Trophoblast cell (in vitro differentiated cells and primary cell): Measurements from ENCODE around the gene FAM89A.
A peak's percentile ranks its signal among the peaks of the same experiment; 100 is the strongest.

Source experiments
- DNase-seq, 2 donors: peaks; one replicate each; pipeline ENCODE4 v3.0.0-alpha.2; 2016
- H2AFZ ChIP-seq: 2 replicates; pipeline ENCODE4 v1.6.1; 2013; ENCODE audit warnings: low read length, moderate library complexity, mild to moderate bottlenecking; ENCODE audit not compliant: insufficient read depth, poor library complexity
- H2AK5ac ChIP-seq: 2 replicates; pipeline ENCODE4 v1.6.1; 2013; ENCODE audit warnings: mild to moderate bottlenecking, low read length
- H2BK120ac ChIP-seq: 2 replicates; pipeline ENCODE4 v1.6.1; 2013; ENCODE audit warnings: low read length, mild to moderate bottlenecking, moderate library complexity; ENCODE audit not compliant: insufficient read depth, poor library complexity
- H2BK12ac ChIP-seq: 2 replicates; pipeline ENCODE4 v1.6.1; 2013; ENCODE audit warnings: mild to moderate bottlenecking, low read length, moderate library complexity
- H2BK5ac ChIP-seq: 2 replicates; pipeline ENCODE4 v1.6.1; 2013; ENCODE audit warnings: low read length, low read depth, moderate library complexity, mild to moderate bottlenecking; ENCODE audit not compliant: poor library complexity
- H3K14ac ChIP-seq: 2 replicates; pipeline ENCODE4 v1.6.1; 2013; ENCODE audit warnings: mild to moderate bottlenecking, low read length
- H3K18ac ChIP-seq: 2 replicates; pipeline ENCODE4 v1.6.1; 2013; ENCODE audit warnings: mild to moderate bottlenecking, low read length
- H3K23ac ChIP-seq: 2 replicates; pipeline ENCODE4 v1.6.1; 2013; ENCODE audit warnings: low read length
- H3K27ac ChIP-seq: 2 replicates; pipeline ENCODE4 v1.5.1; 2013; ENCODE audit warnings: low read depth, mild to moderate bottlenecking, inconsistent platforms, low read length, moderate library complexity
- H3K27me3 ChIP-seq: 2 replicates; pipeline ENCODE4 v1.6.1; 2013; ENCODE audit warnings: inconsistent platforms, mild to moderate bottlenecking, low read length, moderate library complexity; ENCODE audit not compliant: insufficient read depth
- H3K36me3 ChIP-seq, 2 experiments: 1 replicate in 1 of 2; 2 replicates in 1 of 2; pipeline ENCODE4 v1.6.1; 2013; ENCODE audit warnings: low read length in 2 of 2, mild to moderate bottlenecking in 2 of 2, moderate library complexity in 1 of 2; ENCODE audit not compliant: insufficient read depth in 2 of 2, control insufficient read depth in 1 of 2
- H3K4ac ChIP-seq: 2 replicates; pipeline ENCODE4 v1.6.1; 2013; ENCODE audit warnings: low read depth, mild to moderate bottlenecking, low read length, moderate library complexity
- H3K4me1 ChIP-seq, 2 experiments: 1 replicate in 1 of 2; 2 replicates in 1 of 2; pipeline ENCODE4 v1.6.1; 2013; ENCODE audit warnings: low read length in 2 of 2, mild to moderate bottlenecking in 2 of 2, moderate library complexity in 1 of 2; ENCODE audit not compliant: insufficient read depth in 2 of 2, control insufficient read depth in 1 of 2
- H3K4me2 ChIP-seq: 2 replicates; pipeline ENCODE4 v1.6.1; 2013; ENCODE audit warnings: inconsistent platforms, mild to moderate bottlenecking, low read length, moderate library complexity
- H3K4me3 ChIP-seq: 2 replicates; pipeline ENCODE4 v1.5.1; 2013; ENCODE audit warnings: mild to moderate bottlenecking, low read depth, low read length, inconsistent platforms
- H3K79me1 ChIP-seq: one replicate; pipeline ENCODE4 v1.6.1; 2013; ENCODE audit warnings: low read length
- H3K79me2 ChIP-seq: 2 replicates; pipeline ENCODE4 v1.6.1; 2013; ENCODE audit warnings: low read length, mild to moderate bottlenecking; ENCODE audit not compliant: control insufficient read depth, insufficient read depth, poor library complexity
- H3K9ac ChIP-seq: 2 replicates; pipeline ENCODE4 v1.6.1; 2013; ENCODE audit warnings: mild to moderate bottlenecking, low read length
- H3K9me3 ChIP-seq: 2 replicates; pipeline ENCODE4 v1.6.1; 2013; ENCODE audit warnings: low read depth, mild to moderate bottlenecking, control low read depth, inconsistent platforms, low read length; ENCODE audit not compliant: insufficient read depth
- H4K12ac ChIP-seq: 2 replicates; pipeline ENCODE4 v1.6.1; 2013; ENCODE audit warnings: low read depth, mild to moderate bottlenecking, low read length, moderate library complexity
- H4K8ac ChIP-seq: 2 replicates; pipeline ENCODE4 v1.6.1; 2013; ENCODE audit warnings: low read depth, mild to moderate bottlenecking, low read length, moderate library complexity
- H4K91ac ChIP-seq: one replicate; pipeline ENCODE4 v1.6.1; 2013; ENCODE audit warnings: low read depth, mild to moderate bottlenecking, low read length, moderate library complexity
- WGBS: extraction: QIAGEN DNeasy Blood & Tissue Kit; methylation state at CpG from one replicate; pipeline ENCODE4 v1.1.7; 2013; ENCODE audit warnings: missing lambda C conversion rate; ENCODE audit not compliant: insufficient read length, insufficient coverage; ENCODE audit errors: extremely low coverage; 5-methylcytosine and 5-hydroxymethylcytosine counted together

FAM89A gene

DNA sequence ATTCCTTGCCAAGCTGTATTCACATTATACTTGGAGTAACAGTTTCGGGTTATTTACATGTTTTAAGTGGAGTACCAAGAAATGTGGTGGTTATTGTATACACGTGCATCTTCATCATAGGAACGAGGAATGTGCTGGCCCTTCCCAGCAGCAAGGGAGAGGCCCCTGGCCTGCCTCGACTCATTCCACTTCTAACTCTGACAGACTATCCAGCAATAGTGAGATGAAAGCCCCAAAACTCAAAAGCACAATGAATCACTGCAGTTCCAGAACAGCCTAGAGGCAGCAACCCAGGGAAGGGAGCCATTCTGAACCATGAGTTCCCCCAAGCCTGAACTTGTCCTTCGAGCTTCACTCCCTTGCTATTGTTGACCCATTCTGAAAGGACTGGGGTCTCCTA is 23.1 kb downstream of the FAM89A start:
- Histone ChIP-seq H3K4ac (no peak overlapping the region), H3K9ac (no peak overlapping the region), H3K14ac (no peak overlapping the region), H4K12ac (no peak overlapping the region), H3K79me1 (no peaks in the 10 kb centered on the region), H3K36me3 (peaks cover 11 to 30% of the 10 kb centered on the region in 2 experiments), H3K27me3 (no peaks in the 10 kb centered on the region), H2BK12ac (no peak overlapping the region), H3K4me1 (peaks cover 7 to 9% of the 10 kb centered on the region in 2 experiments), H3K4me3 (no peak overlapping the region), H3K9me3 (no peaks in the 10 kb centered on the region), H4K91ac (no peak overlapping the region), H2AK5ac (no peak overlapping the region), H3K79me2 (peaks cover 1% of the 10 kb centered on the region), H3K23ac (no peak overlapping the region), H3K27ac (no peak overlapping the region), H2BK5ac (no peak overlapping the region), H3K4me2 (no peak overlapping the region), H4K8ac (no peak overlapping the region), H2AFZ (no peak overlapping the region), H3K18ac (no peak overlapping the region), H2BK120ac (no peak overlapping the region)
- WGBS: no CpG with 5 or more reads among the region's 5 CpGs
- DNase-seq: no peak

DNA sequence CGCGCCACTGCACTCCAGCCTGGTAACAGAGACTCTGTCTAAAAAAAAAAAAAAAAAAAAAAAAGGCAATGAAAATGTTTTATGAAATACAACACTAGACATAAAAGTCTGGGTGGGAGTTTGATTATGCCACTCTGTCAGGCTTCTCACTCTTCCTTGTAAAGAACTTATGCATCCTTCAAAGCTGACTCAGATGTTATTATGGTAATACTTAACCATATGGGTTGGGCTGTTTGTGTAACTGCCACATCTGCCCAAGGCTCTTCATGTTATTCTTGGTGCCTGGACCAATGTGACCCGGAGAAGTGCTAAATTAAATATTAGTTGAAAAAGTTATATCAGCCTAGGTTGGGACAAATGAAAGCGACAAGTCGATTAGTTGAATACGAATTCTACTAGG is 23.8 kb downstream of the FAM89A start:
- H3K36me3 ChIP-seq: peaks cover 11 to 26% of the 10 kb centered on the region in 2 experiments
- H4K12ac ChIP-seq: no peak overlapping the region
- no peak overlapping the region for H4K8ac ChIP-seq
- no peak overlapping the region for H2BK5ac ChIP-seq
- H3K27ac ChIP-seq: no peak overlapping the region
- H3K9me3 ChIP-seq: no peaks in the 10 kb centered on the region
- no CpG with 5 or more reads among the region's 6 CpGs for WGBS
- no peaks in the 10 kb centered on the region for H3K27me3 ChIP-seq
- no peak overlapping the region for H3K4me2 ChIP-seq
- no peak overlapping the region for H3K9ac ChIP-seq
- H3K18ac ChIP-seq: no peak overlapping the region
- H2AFZ ChIP-seq: no peak overlapping the region
- no peak overlapping the region for H3K23ac ChIP-seq
- H4K91ac ChIP-seq: no peak overlapping the region
- no peak overlapping the region for H3K14ac ChIP-seq
- no peak overlapping the region for H2AK5ac ChIP-seq
- H3K79me2 ChIP-seq: peaks cover 1% of the 10 kb centered on the region
- H2BK120ac ChIP-seq: no peak overlapping the region
- no peak overlapping the region for H3K4me3 ChIP-seq
- H3K4me1 ChIP-seq: peaks cover 7% of the 10 kb centered on the region in 2 experiments
- H3K4ac ChIP-seq: no peak overlapping the region
- DNase-seq: peak in 1 of 2 donors; percentile 43
- H2BK12ac ChIP-seq: no peak overlapping the region
- H3K79me1 ChIP-seq: no peaks in the 10 kb centered on the region

DNA sequence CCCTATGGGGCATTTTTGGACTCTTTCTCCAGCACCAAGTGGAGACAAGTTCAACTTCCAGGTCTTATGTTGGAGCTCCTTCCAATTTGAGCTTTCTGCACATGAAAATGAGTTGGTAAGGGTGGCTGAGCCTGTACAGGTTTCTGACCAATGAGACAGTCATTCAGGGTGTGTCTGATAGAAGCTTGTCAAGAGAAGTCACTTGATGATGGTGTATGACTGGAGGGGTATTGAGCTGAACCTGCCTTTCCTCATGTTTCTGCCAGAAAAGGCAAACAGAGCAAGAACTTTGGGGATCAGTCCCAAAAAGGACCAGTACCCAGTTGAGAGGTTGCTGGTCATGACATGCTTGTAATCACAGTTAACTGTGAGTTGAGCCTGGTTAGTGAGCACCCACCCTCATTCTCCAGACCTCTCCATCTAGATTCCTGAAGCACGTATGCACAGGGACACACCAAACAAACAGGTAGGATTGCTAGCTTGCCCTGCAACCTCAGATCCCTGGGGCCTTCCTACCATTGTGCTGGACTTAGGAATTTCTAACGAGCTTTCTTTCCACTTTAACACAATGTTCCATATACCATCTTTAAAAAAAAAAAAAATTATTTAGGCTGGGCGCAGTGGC is 26.6 kb downstream of the FAM89A start:
- Histone ChIP-seq H2BK12ac (no peak overlapping the region), H3K79me1 (no peaks in the 10 kb centered on the region), H3K9ac (no peak overlapping the region), H3K36me3 (peaks cover 5 to 14% of the 10 kb centered on the region in 2 experiments), H2AK5ac (no peak overlapping the region), H2BK120ac (no peak overlapping the region), H3K23ac (no peak overlapping the region), H3K79me2 (peaks cover 1% of the 10 kb centered on the region), H3K27ac (no peak overlapping the region), H4K12ac (no peak overlapping the region), H2BK5ac (no peak overlapping the region), H3K9me3 (no peaks in the 10 kb centered on the region), H3K27me3 (no peaks in the 10 kb centered on the region), H3K18ac (no peak overlapping the region), H3K4me3 (no peak overlapping the region), H4K8ac (no peak overlapping the region), H4K91ac (no peak overlapping the region), H3K14ac (no peak overlapping the region), H3K4me1 (peaks cover 4 to 5% of the 10 kb centered on the region in 2 experiments), H2AFZ (no peak overlapping the region), H3K4me2 (no peak overlapping the region), H3K4ac (no peak overlapping the region)
- no CpG with 5 or more reads among the region's 3 CpGs for WGBS
- DNase-seq: peak; percentile 86 to 90

DNA sequence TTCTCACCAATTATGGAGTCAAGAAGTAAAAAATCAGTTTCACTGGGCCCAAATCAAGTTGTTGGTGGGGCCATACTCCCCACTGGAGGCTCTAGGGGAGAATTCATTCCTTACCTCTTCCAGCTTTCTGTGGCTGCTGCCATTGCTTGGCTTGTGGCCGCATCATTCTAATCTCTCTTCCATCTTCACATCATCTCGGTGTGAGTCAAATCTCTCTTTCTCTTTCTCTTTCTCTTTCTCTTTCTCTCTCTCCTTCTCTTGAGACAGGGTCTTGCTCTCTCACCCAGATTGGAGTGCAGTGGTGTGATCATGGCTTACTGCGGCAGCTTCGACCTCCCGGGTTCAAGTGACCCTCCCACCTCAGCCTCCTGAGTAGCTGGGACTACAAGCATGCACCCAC is 28.1 kb downstream of the FAM89A start:
- Histone ChIP-seq H2BK12ac (no peak overlapping the region), H3K9me3 (no peaks in the 10 kb centered on the region), H3K23ac (no peak overlapping the region), H4K91ac (no peak overlapping the region), H3K79me2 (no peaks in the 10 kb centered on the region), H3K79me1 (no peaks in the 10 kb centered on the region), H3K14ac (no peak overlapping the region), H3K9ac (no peak overlapping the region), H2BK5ac (no peak overlapping the region), H3K4me3 (no peak overlapping the region), H3K27ac (no peak overlapping the region), H3K4ac (no peak overlapping the region), H3K4me2 (no peak overlapping the region), H2AK5ac (no peak overlapping the region), H3K27me3 (no peaks in the 10 kb centered on the region), H3K36me3 (peaks cover 2 to 4% of the 10 kb centered on the region in 2 experiments), H3K4me1 (peaks cover 4 to 5% of the 10 kb centered on the region in 2 experiments), H3K18ac (no peak overlapping the region), H2BK120ac (no peak overlapping the region), H2AFZ (no peak overlapping the region), H4K8ac (no peak overlapping the region), H4K12ac (no peak overlapping the region)
- WGBS: no CpG with 5 or more reads among the region's 5 CpGs
- no peak for DNase-seq
